Measurements from ENCODE around the gene NSUN2. TPM values are rescaled to one million over a fixed set of nuclear protein-coding genes. Genes with fewer than 3 reads are reported as not detected.

NSUN2 gene
- total RNA-seq (ENCODE audit: unreplicated experiment) = 70.2 TPM
- long read RNA-seq, transcript NSUN2-201 (19 exons, 3,303 nt) = major isoform, 26 of 32 reads
- long read RNA-seq, partial matches to known transcripts = 2 of 32 reads
- long read RNA-seq, other reads (novel, unspliced or antisense) = 3 of 32 reads

DNA sequence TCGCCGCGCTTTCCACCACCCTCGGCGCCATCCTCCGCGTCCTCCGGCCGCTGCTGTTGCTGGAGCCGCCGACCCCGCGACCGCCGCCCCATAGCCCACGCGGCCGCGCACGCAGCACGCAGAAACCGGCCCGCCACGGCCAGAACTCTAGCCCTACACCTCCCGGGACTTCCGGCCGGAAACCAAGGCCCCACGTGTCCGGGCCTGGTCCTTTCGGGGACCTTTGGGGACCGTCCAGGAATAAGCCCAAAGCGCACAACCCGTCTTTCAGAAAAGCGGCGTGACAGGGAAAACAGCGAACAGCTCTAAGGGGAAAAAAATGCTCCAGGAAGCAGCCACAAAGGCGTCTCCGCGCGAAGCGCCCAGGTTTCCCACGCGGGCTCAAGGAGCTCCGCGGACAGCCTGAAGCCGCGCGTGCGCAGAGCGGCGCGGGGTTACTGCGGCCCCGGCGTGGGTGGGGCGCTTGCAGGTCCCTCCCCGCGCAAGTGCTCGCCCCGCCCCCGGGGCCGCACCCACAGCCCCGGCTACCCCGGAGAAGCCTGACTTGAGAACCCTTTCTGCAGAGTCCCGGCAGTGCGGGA is at the start of gene NSUN2, which contains the start of gene SRD5A1:
TSS of gene NSUN2 (minus strand) at position 157 of the 581 bp plus-strand sequence. CDS start at position 92, 65 bp downstream.
TSS of gene SRD5A1 (plus strand) at position 553 of the 581 bp plus-strand sequence. CDS start 137 bp downstream, outside the sequence.
- H3K27me3 Mint-ChIP-seq (ENCODE audit: unreplicated experiment) = peaks cover 11% of the 10 kb centered on the region
- peak within 1 kb of the TSS; percentile 100 for H3K4me3 Mint-ChIP-seq (ENCODE audit: unreplicated experiment)
- no peaks in the 10 kb centered on the region for H3K9me3 Mint-ChIP-seq (ENCODE audit: unreplicated experiment)

DNA sequence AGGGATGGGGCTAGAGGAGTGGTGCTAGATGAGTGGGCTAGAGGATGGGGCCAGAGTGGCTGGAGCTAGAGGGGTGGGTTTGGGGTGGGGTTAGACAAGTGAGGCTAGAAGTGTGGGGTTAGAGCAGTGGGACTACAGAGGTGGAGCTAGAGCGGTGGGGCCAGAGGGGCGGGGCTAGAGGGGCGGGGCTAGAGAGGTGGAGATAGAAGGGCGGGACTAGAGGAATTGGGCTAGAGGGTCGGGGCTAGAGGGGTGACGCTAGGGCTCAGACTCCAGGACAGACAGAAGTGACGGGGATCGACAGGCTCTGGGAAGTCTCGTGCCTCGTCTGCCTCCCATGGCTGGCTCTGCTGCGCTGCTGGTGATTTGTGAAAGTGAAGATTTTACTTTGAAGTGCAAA is 49.4 kb upstream of the NSUN2 start:
- Mint-ChIP-seq H3K9me3 (ENCODE audit: unreplicated experiment) (no peaks in the 10 kb centered on the region), H3K27me3 (ENCODE audit: unreplicated experiment) (no peaks in the 10 kb centered on the region), H3K4me3 (ENCODE audit: unreplicated experiment) (no peak overlapping the region), H3K27ac (ENCODE audit: unreplicated experiment) (no peak overlapping the region), H3K36me3 (ENCODE audit: low read depth, unreplicated experiment) (no peaks in the 10 kb centered on the region), H3K4me1 (ENCODE audit: unreplicated experiment) (no peaks in the 10 kb centered on the region)
- TF ChIP-seq, protein P1, sequence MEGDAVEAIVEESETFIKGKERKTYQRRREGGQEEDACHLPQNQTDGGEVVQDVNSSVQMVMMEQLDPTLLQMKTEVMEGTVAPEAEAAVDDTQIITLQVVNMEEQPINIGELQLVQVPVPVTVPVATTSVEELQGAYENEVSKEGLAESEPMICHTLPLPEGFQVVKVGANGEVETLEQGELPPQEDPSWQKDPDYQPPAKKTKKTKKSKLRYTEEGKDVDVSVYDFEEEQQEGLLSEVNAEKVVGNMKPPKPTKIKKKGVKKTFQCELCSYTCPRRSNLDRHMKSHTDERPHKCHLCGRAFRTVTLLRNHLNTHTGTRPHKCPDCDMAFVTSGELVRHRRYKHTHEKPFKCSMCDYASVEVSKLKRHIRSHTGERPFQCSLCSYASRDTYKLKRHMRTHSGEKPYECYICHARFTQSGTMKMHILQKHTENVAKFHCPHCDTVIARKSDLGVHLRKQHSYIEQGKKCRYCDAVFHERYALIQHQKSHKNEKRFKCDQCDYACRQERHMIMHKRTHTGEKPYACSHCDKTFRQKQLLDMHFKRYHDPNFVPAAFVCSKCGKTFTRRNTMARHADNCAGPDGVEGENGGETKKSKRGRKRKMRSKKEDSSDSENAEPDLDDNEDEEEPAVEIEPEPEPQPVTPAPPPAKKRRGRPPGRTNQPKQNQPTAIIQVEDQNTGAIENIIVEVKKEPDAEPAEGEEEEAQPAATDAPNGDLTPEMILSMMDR (IDR thresholded peaks at IDR 0.05; ENCODE audit: unreplicated experiment) = no peak
- DNase-seq (ENCODE audit: low spot score) = no peak

More for the DNA sequence above, at the start of gene NSUN2, which contains the start of gene SRD5A1:
- Mint-ChIP-seq H3K36me3 (ENCODE audit: low read depth, unreplicated experiment) (peaks cover 21% of the 10 kb centered on the region), H3K4me1 (ENCODE audit: unreplicated experiment) (peaks cover 9% of the 10 kb centered on the region), H3K27ac (ENCODE audit: unreplicated experiment) (peak within 1 kb of the TSS; percentile 98)
- peak; percentile 89 for DNase-seq (ENCODE audit: low spot score)
- TF ChIP-seq, protein P1 (IDR thresholded peaks at IDR 0.05; ENCODE audit: unreplicated experiment) = no peak

DNA sequence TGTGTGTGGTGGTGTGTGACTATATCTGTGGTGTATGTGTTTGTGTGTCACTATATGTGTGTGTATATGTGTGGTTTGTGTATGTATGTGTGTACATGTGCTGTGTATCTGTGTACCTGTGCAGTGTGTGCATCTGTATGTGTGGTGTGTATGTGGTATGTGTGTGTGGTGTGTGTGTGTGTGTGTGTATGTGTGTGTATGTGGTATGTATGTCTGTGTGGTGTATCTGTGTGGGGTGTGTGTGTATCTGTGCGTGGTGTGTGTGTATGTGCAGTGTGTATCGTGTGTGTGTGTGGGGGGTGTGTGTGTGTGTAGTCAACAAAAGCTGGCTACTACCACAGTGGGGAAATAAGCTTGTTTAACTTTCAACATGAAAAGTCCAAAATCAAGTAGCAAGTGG is 48.8 kb upstream of the NSUN2 start:
- Mint-ChIP-seq H3K27me3 (ENCODE audit: unreplicated experiment) (no peaks in the 10 kb centered on the region), H3K9me3 (ENCODE audit: unreplicated experiment) (no peaks in the 10 kb centered on the region), H3K36me3 (ENCODE audit: low read depth, unreplicated experiment) (no peaks in the 10 kb centered on the region), H3K4me1 (ENCODE audit: unreplicated experiment) (no peaks in the 10 kb centered on the region), H3K4me3 (ENCODE audit: unreplicated experiment) (no peak overlapping the region), H3K27ac (ENCODE audit: unreplicated experiment) (no peak overlapping the region)
- no peak for DNase-seq (ENCODE audit: low spot score)
- TF ChIP-seq, protein P1 (IDR thresholded peaks at IDR 0.05; ENCODE audit: unreplicated experiment) = no peak

DNA sequence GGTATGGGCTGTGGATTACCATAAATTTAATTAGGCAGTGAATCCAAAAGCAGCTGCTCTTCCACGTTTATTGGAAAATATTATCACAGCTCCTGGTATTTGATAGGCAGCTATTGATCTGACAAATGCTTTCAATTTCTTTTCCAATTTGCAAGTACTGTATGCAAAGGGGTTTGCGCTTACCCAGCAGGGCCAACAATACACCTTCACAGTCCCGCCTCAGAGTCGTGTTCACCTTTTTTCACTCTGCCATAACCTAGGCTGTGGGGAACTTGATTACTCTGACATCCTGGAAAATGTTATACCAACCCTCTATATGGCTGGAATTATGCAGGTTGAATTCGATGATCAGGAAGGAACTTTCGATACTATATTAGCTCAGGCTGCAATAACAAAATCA is 48.1 kb upstream of the NSUN2 start:
- H3K4me3 Mint-ChIP-seq (ENCODE audit: unreplicated experiment) = no peak overlapping the region
- H3K27ac Mint-ChIP-seq (ENCODE audit: unreplicated experiment) = no peak overlapping the region
- no peak for DNase-seq (ENCODE audit: low spot score)
- H3K36me3 Mint-ChIP-seq (ENCODE audit: low read depth, unreplicated experiment) = no peaks in the 10 kb centered on the region
- H3K4me1 Mint-ChIP-seq (ENCODE audit: unreplicated experiment) = no peaks in the 10 kb centered on the region
- peaks cover 3% of the 10 kb centered on the region for H3K27me3 Mint-ChIP-seq (ENCODE audit: unreplicated experiment)
- TF ChIP-seq, protein P1 (IDR thresholded peaks at IDR 0.05; ENCODE audit: unreplicated experiment) = no peak
- no peaks in the 10 kb centered on the region for H3K9me3 Mint-ChIP-seq (ENCODE audit: unreplicated experiment)

DNA sequence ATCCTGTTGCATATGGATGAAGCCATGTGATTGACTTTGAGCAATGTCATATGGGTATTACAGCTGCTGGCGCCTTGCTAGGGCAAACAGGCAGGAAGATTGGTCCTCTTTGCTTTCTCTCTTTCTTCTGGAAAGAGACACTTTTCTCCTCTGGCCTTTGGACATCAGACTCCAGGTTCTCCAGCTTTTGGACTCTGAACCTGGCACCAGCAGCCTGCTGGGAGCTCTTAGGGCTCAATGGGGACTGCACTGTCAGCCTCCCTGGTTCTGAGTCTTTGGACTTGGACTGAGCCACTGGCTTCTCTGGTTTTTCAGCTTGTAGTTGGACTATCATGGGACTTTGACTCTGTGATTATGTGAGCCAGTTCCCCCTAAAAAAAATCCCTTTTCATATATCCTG is 45.5 kb upstream of the NSUN2 start:
- Mint-ChIP-seq H3K4me1 (ENCODE audit: unreplicated experiment) (no peaks in the 10 kb centered on the region), H3K36me3 (ENCODE audit: low read depth, unreplicated experiment) (peaks cover 4% of the 10 kb centered on the region), H3K4me3 (ENCODE audit: unreplicated experiment) (no peak overlapping the region), H3K9me3 (ENCODE audit: unreplicated experiment) (no peaks in the 10 kb centered on the region), H3K27me3 (ENCODE audit: unreplicated experiment) (peaks cover 3% of the 10 kb centered on the region), H3K27ac (ENCODE audit: unreplicated experiment) (no peak overlapping the region)
- DNase-seq (ENCODE audit: low spot score) = no peak
- TF ChIP-seq, protein P1 (IDR thresholded peaks at IDR 0.05; ENCODE audit: unreplicated experiment) = no peak

All from endothelial cell (in vitro differentiated cells).